Measurements from ENCODE around the gene ZNF566. TPM values are rescaled to one million over a fixed set of nuclear protein-coding genes. Genes with fewer than 3 reads are reported as not detected.

Gene ZNF566
- total and polyA plus RNA-seq, 2 of the 4 experiments (the other 2 are of a cell fraction) = 3.0 to 4.8 TPM

DNA sequence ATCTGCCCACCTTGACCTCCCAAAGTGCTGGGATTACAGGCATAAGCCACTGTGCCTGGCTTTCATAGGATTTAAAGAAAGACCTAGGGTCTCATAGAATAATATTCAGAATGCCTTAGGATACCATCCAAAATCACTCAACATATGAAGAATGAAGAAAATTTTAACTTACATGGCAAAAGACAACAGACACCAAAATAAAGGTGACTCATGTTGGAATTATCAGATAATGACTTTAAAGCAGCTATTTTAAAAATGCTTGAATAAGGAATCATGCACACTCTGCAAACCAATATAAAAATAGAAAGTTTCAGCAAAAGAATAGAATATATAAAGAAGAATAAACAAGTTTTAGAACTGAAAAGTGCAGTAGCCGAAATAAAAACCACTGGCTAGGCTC is 29.3 kb downstream of the ZNF566 start:
- no peak overlapping the region for H2AK5ac ChIP-seq (ENCODE audit: low read depth, low read length)
- BruUV-seq (replicated peaks) = no TSS peak
- POLR2A ChIA-PET (ENCODE audit: unreplicated experiment) = no interaction called here
- H3K4ac ChIP-seq (ENCODE audit: low read depth, low read length) = no peak overlapping the region
- H4K91ac ChIP-seq (ENCODE audit: insufficient read depth, low read depth, low read length) = no peak overlapping the region
- H2BK20ac ChIP-seq (ENCODE audit: low read depth, low read length) = no peak overlapping the region
- no peak overlapping the region for H4K8ac ChIP-seq (ENCODE audit: low read depth in 2 of 2, low read length in 2 of 2)
- no peak overlapping the region for H3K18ac ChIP-seq (ENCODE audit: low read depth, low read length)
- no peak overlapping the region for H2AFZ ChIP-seq (replicated peaks; ENCODE audit: low read length, poor library complexity)
- ATAC-seq (ENCODE audit: low read depth) = peak; percentile 48
- dilution Hi-C loops (cut with HindIII; ENCODE audit: low sequenced_read_pairs, unreplicated experiment) (no loop called here), in situ Hi-C loops (cut with MboI; ENCODE audit: low sequenced_read_pairs) (no loop called here), intact Hi-C loops (cut with micrococcal nuclease) (no loop called here)
- H3K9me3 ChIP-seq (ENCODE audit: control insufficient read depth, insufficient read depth, low read length) = peaks cover 6% of the 10 kb centered on the region; the same call in 1 of the 2 replicates
- H3K56ac ChIP-seq (ENCODE audit: extremely low read depth, insufficient read depth, low read length) = no peak overlapping the region
- no peaks in the 10 kb centered on the region for H3K79me1 ChIP-seq (ENCODE audit: low read depth in 1 of 2, low read length in 2 of 2)
- no peak overlapping the region for H2BK15ac ChIP-seq (ENCODE audit: low read depth, low read length)
- no peak overlapping the region for H3K23ac ChIP-seq (ENCODE audit: low read depth, low read length)
- no peak overlapping the region for H2BK120ac ChIP-seq (ENCODE audit: low read depth, low read length)
- H3K14ac ChIP-seq (replicated peaks; ENCODE audit: low read depth, low read length) = no peak overlapping the region
- WGBS, 2 experiments (ENCODE audit: extremely low coverage in 2 of 2, insufficient read length in 1 of 2) = no CpG with 5 or more reads among the region's 1 CpG
- CTCF ChIA-PET = no interaction called here
- H3K27me3 ChIP-seq (ENCODE audit: control insufficient read depth, insufficient read depth, low read length) = no peaks in the 10 kb centered on the region
- no peak overlapping the region for H2AK9ac ChIP-seq (replicated peaks; ENCODE audit: low read depth, low read length, poor library complexity)
- no peak overlapping the region for H3K4me2 ChIP-seq (ENCODE audit: low read depth, low read length)
- TF ChIP-seq, protein P1, sequence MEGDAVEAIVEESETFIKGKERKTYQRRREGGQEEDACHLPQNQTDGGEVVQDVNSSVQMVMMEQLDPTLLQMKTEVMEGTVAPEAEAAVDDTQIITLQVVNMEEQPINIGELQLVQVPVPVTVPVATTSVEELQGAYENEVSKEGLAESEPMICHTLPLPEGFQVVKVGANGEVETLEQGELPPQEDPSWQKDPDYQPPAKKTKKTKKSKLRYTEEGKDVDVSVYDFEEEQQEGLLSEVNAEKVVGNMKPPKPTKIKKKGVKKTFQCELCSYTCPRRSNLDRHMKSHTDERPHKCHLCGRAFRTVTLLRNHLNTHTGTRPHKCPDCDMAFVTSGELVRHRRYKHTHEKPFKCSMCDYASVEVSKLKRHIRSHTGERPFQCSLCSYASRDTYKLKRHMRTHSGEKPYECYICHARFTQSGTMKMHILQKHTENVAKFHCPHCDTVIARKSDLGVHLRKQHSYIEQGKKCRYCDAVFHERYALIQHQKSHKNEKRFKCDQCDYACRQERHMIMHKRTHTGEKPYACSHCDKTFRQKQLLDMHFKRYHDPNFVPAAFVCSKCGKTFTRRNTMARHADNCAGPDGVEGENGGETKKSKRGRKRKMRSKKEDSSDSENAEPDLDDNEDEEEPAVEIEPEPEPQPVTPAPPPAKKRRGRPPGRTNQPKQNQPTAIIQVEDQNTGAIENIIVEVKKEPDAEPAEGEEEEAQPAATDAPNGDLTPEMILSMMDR (conservative IDR thresholded peaks at IDR 0.05; ENCODE audit: low read depth, low read length) = no peak
- TF ChIP-seq POLR2A (IDR thresholded peaks at IDR 0.05; ENCODE audit: low read depth, low read length) = no peak
- TF ChIP-seq RAD21 (IDR thresholded peaks at IDR 0.05; ENCODE audit: low read length) = no peak
- no peak for TF ChIP-seq SMC3 (IDR thresholded peaks at IDR 0.05; ENCODE audit: low read depth, low read length)
- no peak for TF ChIP-seq CHD1 (IDR thresholded peaks at IDR 0.05; ENCODE audit: low read depth, low read length)
- no peak for TF ChIP-seq MAZ (IDR thresholded peaks at IDR 0.05; ENCODE audit: borderline replicate concordance, low read depth, low read length)
- TF ChIP-seq RCOR1 (IDR thresholded peaks at IDR 0.05; ENCODE audit: insufficient replicate concordance, low read length) = no peak
- TF ChIP-seq, protein P2, sequence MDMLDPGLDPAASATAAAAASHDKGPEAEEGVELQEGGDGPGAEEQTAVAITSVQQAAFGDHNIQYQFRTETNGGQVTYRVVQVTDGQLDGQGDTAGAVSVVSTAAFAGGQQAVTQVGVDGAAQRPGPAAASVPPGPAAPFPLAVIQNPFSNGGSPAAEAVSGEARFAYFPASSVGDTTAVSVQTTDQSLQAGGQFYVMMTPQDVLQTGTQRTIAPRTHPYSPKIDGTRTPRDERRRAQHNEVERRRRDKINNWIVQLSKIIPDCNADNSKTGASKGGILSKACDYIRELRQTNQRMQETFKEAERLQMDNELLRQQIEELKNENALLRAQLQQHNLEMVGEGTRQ (IDR thresholded peaks at IDR 0.05; ENCODE audit: low read depth, low read length) = no peak
- TF ChIP-seq, protein P3, sequence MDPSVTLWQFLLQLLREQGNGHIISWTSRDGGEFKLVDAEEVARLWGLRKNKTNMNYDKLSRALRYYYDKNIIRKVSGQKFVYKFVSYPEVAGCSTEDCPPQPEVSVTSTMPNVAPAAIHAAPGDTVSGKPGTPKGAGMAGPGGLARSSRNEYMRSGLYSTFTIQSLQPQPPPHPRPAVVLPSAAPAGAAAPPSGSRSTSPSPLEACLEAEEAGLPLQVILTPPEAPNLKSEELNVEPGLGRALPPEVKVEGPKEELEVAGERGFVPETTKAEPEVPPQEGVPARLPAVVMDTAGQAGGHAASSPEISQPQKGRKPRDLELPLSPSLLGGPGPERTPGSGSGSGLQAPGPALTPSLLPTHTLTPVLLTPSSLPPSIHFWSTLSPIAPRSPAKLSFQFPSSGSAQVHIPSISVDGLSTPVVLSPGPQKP (IDR thresholded peaks at IDR 0.05; ENCODE audit: borderline replicate concordance, low read depth, low read length) = no peak
- no peak for TF ChIP-seq RFX5 (IDR thresholded peaks at IDR 0.05; ENCODE audit: low read depth, low read length)
- no peak for TF ChIP-seq MAFK (IDR thresholded peaks at IDR 0.05; ENCODE audit: low read depth, low read length)
- TF ChIP-seq MXI1 (IDR thresholded peaks at IDR 0.05; ENCODE audit: borderline replicate concordance, low read depth, low read length) = no peak
- no peak for TF ChIP-seq BHLHE40 (IDR thresholded peaks at IDR 0.05; ENCODE audit: low read depth, low read length)
- TF ChIP-seq NFE2L2 (IDR thresholded peaks at IDR 0.05; ENCODE audit: low read depth, low read length) = no peak
- no peak for TF ChIP-seq CEBPB (IDR thresholded peaks at IDR 0.05; ENCODE audit: low read depth, low read length)
- TF ChIP-seq FOS (IDR thresholded peaks at IDR 0.05; ENCODE audit: low read depth, low read length) = no peak
- no peak overlapping the region for H3K4me3 ChIP-seq (ENCODE audit: insufficient read depth, low read depth, low read length)
- peaks cover 2% of the 10 kb centered on the region; the same call in 1 of the 2 replicates for H3K36me3 ChIP-seq (ENCODE audit: control insufficient read depth, insufficient read depth, low read length)
- H3K9me1 ChIP-seq (ENCODE audit: insufficient read depth, low read length) = no peaks in the 10 kb centered on the region
- H3K27ac ChIP-seq (ENCODE audit: insufficient read depth, low read length) = no peak overlapping the region
- H3K4me1 ChIP-seq (ENCODE audit: control insufficient read depth, insufficient read depth, low read length) = peaks cover 2% of the 10 kb centered on the region; the same call in 1 of the 2 replicates
- H4K20me1 ChIP-seq (ENCODE audit: insufficient read depth, low read length) = no peaks in the 10 kb centered on the region
- no peak overlapping the region for H2BK5ac ChIP-seq (ENCODE audit: low read depth, low read length, poor library complexity, severe bottlenecking)
- H3K9ac ChIP-seq (ENCODE audit: low read depth, low read length) = no peak overlapping the region
- peak; percentile 29 for DNase-seq
- H4K5ac ChIP-seq (ENCODE audit: low read depth, low read length) = no peak overlapping the region

Measured in IMR-90 (cell line).